ENCODE results near the gene SVEP1. TPM values are rescaled to one million over a fixed set of nuclear protein-coding genes. Genes with fewer than 3 reads are reported as not detected.

SVEP1 gene
- total and polyA plus RNA-seq, 2 experiments from 2014 or later: 0.18 to 0.63 TPM

- no peaks in the 10 kb centered on the region for H4K20me1 ChIP-seq (replicated peaks; ENCODE audit: insufficient read depth)
- H3K79me2 ChIP-seq (replicated peaks; ENCODE audit: insufficient read depth): no peaks in the 10 kb centered on the region
- H3K27ac ChIP-seq (ENCODE audit: low read depth): peak overlapping the region; percentile 55; the same call in 1 of the 2 replicates
- no peak for ATAC-seq
- H3K27me3 ChIP-seq (ENCODE audit: insufficient read depth): no peaks in the 10 kb centered on the region
- no peak for TF ChIP-seq NANOG (IDR thresholded peaks at IDR 0.05; ENCODE audit: borderline replicate concordance)
- TF ChIP-seq CTCF (conservative IDR thresholded peaks at IDR 0.05; ENCODE audit: low read depth in 2 of 2): no peak
- no peak for TF ChIP-seq JUNB (IDR thresholded peaks at IDR 0.05; ENCODE audit: unreplicated experiment)
- Mint-ChIP-seq H3K4me3 (no peak overlapping the region), H3K36me3 (ENCODE audit: low read depth) (peaks cover 17% of the 10 kb centered on the region), H3K27ac (peak overlapping the region; percentile 4; the same call in 1 of the 2 replicates), H3K27me3 (ENCODE audit: insufficient read depth, low read depth, poor library complexity) (no peaks in the 10 kb centered on the region), H3K4me1 (peaks cover 13% of the 10 kb centered on the region), H3K9me3 (peaks cover 29% of the 10 kb centered on the region)
- H3K4me2 ChIP-seq: no peak overlapping the region
- peak overlapping the region; percentile 85 for H2AFZ ChIP-seq
- H3K4me3 ChIP-seq: no peak overlapping the region
- peaks cover 5% of the 10 kb centered on the region; the same call in 1 of the 2 replicates for H3K9me2 ChIP-seq (ENCODE audit: insufficient read depth)
- DNase-seq (ENCODE audit: low spot score): no peak
- H3F3A ChIP-seq (replicated peaks; ENCODE audit: low read depth): no peaks in the 10 kb centered on the region
- no peaks in the 10 kb centered on the region; the same call in none of the 2 replicates for H3K36me3 ChIP-seq (ENCODE audit: insufficient read depth)
- peaks cover 13% of the 10 kb centered on the region for H3K4me1 ChIP-seq (ENCODE audit: insufficient read depth)
Observed at GRCh38 chr9:110592044-110592830, 12.7 kb upstream of the SVEP1 start.

GRCh38 chr9:110591526-110591925 is 12.0 kb upstream of the SVEP1 start:
- DNase-seq (ENCODE audit: low spot score) (no peak), ATAC-seq (no peak)
- H3K4me3 Mint-ChIP-seq: no peak overlapping the region
- Histone ChIP-seq H3K27ac (ENCODE audit: low read depth) (peak overlapping the region; percentile 55; the same call in 1 of the 2 replicates), H2AFZ (peak overlapping the region; percentile 85), H3K4me1 (ENCODE audit: insufficient read depth) (peaks cover 13% of the 10 kb centered on the region), H3K79me2 (replicated peaks; ENCODE audit: insufficient read depth) (no peaks in the 10 kb centered on the region), H3F3A (replicated peaks; ENCODE audit: low read depth) (no peaks in the 10 kb centered on the region), H3K4me2 (no peak overlapping the region), H3K9me2 (ENCODE audit: insufficient read depth) (peaks cover 4% of the 10 kb centered on the region; the same call in 1 of the 2 replicates), H3K27me3 (ENCODE audit: insufficient read depth) (no peaks in the 10 kb centered on the region), H4K20me1 (replicated peaks; ENCODE audit: insufficient read depth) (no peaks in the 10 kb centered on the region), H3K36me3 (ENCODE audit: insufficient read depth) (no peaks in the 10 kb centered on the region; the same call in none of the 2 replicates), H3K4me3 (no peak overlapping the region)
- H3K4me1 Mint-ChIP-seq: peaks cover 13% of the 10 kb centered on the region
- H3K36me3 Mint-ChIP-seq (ENCODE audit: low read depth): peaks cover 16% of the 10 kb centered on the region
- peaks cover 29% of the 10 kb centered on the region for H3K9me3 Mint-ChIP-seq
- H3K27me3 Mint-ChIP-seq (ENCODE audit: insufficient read depth, low read depth, poor library complexity): no peaks in the 10 kb centered on the region
- peak overlapping the region; percentile 4; the same call in 1 of the 2 replicates for H3K27ac Mint-ChIP-seq
- no peak for TF ChIP-seq CREB1 (CRISPR knock-in tag; IDR thresholded peaks at IDR 0.05; ENCODE audit: low read depth)
- TF ChIP-seq REST (IDR thresholded peaks at IDR 0.05; ENCODE audit: unreplicated experiment): no peak
- no peak for TF ChIP-seq ZNF462 (CRISPR knock-in tag; IDR thresholded peaks at IDR 0.05)
- no peak for TF ChIP-seq ETS1 (IDR thresholded peaks at IDR 0.05)
- no peak for TF ChIP-seq NANOG (IDR thresholded peaks at IDR 0.05; ENCODE audit: borderline replicate concordance)
